Activated naive CD8-positive, alpha-beta T cell treated with anti-CD3 and anti-CD28 coated beads, Interleukin-2, amount 10 ng/mL, durations not matched to agents 7 days and 5 days (primary cell): Measurements from ENCODE around the gene PSD2. TPM values are rescaled to one million over a fixed set of nuclear protein-coding genes. Genes with fewer than 3 reads are reported as not detected.

ENCODE experiments used
- ATAC-seq: fragments of 150-1000 bp; cut with Tn5 transposase; one replicate; pipeline ENCODE4 v1.10.0; 2021; ENCODE audit warnings: low read depth, moderate library complexity
- POLR2A ChIA-PET: fragments of 350-600 bp; sonication (Branson Sonifier 250); formaldehyde crosslinking; loops from one replicate; lab custom pipeline; 2021; ENCODE audit warnings: antibody characterized with exemption; lab: Charles Lee
- DNase-seq: peaks from one replicate; pipeline ENCODE4 v3.0.0; 2021
- H3K27ac Mint-ChIP-seq: one replicate; pipeline ENCODE4 v1.8.0; 2022; ENCODE audit warnings: mild to moderate bottlenecking, mixed read lengths
- H3K27me3 Mint-ChIP-seq: one replicate; pipeline ENCODE4 v1.8.0; 2022; ENCODE audit warnings: mild to moderate bottlenecking, moderate library complexity, mixed read lengths
- H3K36me3 Mint-ChIP-seq: one replicate; pipeline ENCODE4 v1.8.0; 2021; ENCODE audit warnings: mild to moderate bottlenecking, mixed read lengths
- H3K4me1 Mint-ChIP-seq: one replicate; pipeline ENCODE4 v1.8.0; 2021; ENCODE audit warnings: mixed read lengths
- H3K4me3 Mint-ChIP-seq: one replicate; pipeline ENCODE4 v1.8.0; 2022; ENCODE audit warnings: mild to moderate bottlenecking, moderate library complexity, mixed read lengths
- H3K9me3 Mint-ChIP-seq: one replicate; pipeline ENCODE4 v1.8.0; 2021; ENCODE audit warnings: mixed read lengths
- total RNA-seq, 2 experiments: library from RNA; stranded (reverse); gene quantifications; one replicate each; pipeline ENCODE4 v1.2.3, GENCODE V29; 2021

PSD2 gene
- total RNA-seq, 2 experiments from 2014 or later = 0.08 to 0.09 TPM

- H3K4me1 Mint-ChIP-seq = peaks cover 6% of the 10 kb centered on the region
- POLR2A ChIA-PET = no interaction called here
- H3K27ac Mint-ChIP-seq = no peak overlapping the region
- ATAC-seq (no peak), DNase-seq (no peak)
- peaks cover 5% of the 10 kb centered on the region for H3K27me3 Mint-ChIP-seq
- no peaks in the 10 kb centered on the region for H3K9me3 Mint-ChIP-seq
- no peaks in the 10 kb centered on the region for H3K36me3 Mint-ChIP-seq
- no peak overlapping the region for H3K4me3 Mint-ChIP-seq
Observed at GRCh38 chr5:139872052-139872766, 76.6 kb downstream of the PSD2 start.

DNA sequence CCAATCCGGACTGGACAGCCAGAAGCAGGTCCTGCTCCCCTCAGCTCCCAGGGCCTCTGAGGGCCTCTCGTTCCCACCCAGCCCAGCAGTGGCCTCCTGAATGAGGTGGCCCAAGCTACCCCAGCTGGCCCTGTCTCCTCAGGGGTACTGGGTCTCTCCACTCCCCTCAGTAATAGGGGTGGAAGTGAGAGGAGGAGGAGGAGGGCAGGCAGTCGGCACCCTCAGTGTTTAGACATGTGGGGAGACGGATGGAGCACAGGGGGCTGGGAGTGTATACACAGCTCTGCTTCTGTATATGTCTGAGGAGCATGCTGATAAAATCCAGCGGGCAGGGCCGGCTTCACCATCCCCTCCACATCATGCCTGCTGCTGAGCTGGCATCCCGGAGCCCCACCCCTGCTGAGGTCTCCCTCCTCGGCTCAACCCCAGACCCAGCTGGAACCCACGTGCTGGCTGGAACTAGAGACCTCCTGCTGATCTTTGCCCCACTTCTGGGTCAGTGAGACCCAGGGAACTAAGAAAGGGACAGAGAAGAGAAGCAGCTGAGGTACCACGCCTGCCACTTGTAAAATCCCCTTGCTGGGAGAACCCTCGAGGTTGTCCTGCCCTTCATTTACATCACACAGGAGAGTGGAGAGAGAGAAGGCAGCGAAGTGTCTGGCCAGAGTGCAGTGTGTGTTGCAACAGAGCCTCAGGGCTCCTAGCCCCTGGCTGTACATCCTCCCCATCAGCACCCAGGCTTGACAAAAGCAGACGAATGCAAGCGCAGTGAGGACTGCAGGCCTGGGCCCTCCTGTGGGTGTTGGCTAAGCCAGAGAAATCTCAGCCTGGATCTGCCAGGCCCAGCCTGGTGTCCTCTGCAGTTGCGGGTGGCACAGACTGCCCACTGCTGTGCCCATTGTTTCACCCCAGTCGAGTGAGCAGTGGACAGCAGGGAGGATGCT is 77.5 kb downstream of the PSD2 start:
- Mint-ChIP-seq H3K27me3 (peaks cover 4% of the 10 kb centered on the region), H3K9me3 (no peaks in the 10 kb centered on the region), H3K36me3 (no peaks in the 10 kb centered on the region), H3K4me1 (peaks cover 6% of the 10 kb centered on the region), H3K4me3 (no peak overlapping the region), H3K27ac (no peak overlapping the region)
- DNase-seq = no peak
- ATAC-seq = no peak
- POLR2A ChIA-PET = no interaction called here

DNA sequence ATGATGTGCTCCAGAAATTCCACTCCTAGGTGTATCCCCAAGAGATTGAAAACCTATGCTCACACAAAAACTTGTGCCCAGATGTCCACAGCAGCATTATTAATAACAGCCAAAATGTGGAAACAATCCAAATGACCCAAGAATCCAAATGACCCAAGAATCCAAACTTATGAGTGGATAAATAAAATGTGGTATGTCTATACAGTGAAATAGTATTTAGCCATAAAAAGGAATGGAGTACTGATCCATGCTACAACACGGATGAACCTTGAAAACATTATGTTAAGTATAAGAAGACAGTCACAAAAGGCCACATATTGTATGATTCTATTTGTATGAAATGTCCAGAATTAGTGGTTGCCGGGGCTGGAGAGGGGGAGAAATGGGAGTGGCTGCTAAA is 80.3 kb downstream of the PSD2 start:
- no peak for ATAC-seq
- no peak for DNase-seq
- POLR2A ChIA-PET = no interaction called here
- no peaks in the 10 kb centered on the region for H3K9me3 Mint-ChIP-seq
- H3K36me3 Mint-ChIP-seq = no peaks in the 10 kb centered on the region
- H3K27ac Mint-ChIP-seq = no peak overlapping the region
- peaks cover 5% of the 10 kb centered on the region for H3K27me3 Mint-ChIP-seq
- peaks cover 6% of the 10 kb centered on the region for H3K4me1 Mint-ChIP-seq
- H3K4me3 Mint-ChIP-seq = no peak overlapping the region

DNA sequence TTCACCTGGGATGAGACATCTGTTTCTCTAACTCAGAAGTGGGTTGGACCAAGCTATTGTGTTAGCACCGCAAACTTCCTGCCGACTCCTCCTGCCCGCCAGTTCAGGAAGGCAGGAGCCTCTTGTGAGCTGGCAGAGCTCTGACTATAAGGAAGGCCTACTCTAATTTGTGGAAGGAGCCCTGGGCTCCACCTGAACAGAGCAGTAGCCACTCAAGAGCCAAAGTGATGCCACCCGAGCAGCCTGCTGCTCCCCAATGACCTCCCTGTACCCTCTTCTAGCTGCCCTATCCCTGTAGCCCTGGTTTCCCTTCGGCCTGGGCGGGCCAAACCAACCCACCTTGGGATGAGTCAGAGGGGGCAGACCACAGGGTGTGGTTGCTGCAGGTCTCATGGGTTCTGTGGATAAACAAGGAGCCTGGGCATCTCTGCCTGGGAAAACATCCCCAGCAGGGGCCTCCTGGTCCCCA is 81.6 kb downstream of the PSD2 start:
- Mint-ChIP-seq H3K27me3 (peaks cover 5% of the 10 kb centered on the region), H3K4me1 (peaks cover 6% of the 10 kb centered on the region), H3K4me3 (no peak overlapping the region), H3K36me3 (no peaks in the 10 kb centered on the region), H3K27ac (no peak overlapping the region), H3K9me3 (no peaks in the 10 kb centered on the region)
- ATAC-seq (no peak), DNase-seq (no peak)
- POLR2A ChIA-PET = no interaction called here

- Mint-ChIP-seq H3K4me1 (peaks cover 6% of the 10 kb centered on the region), H3K36me3 (no peaks in the 10 kb centered on the region), H3K27ac (no peak overlapping the region), H3K4me3 (no peak overlapping the region), H3K9me3 (no peaks in the 10 kb centered on the region), H3K27me3 (peaks cover 5% of the 10 kb centered on the region)
- DNase-seq (no peak), ATAC-seq (no peak)
- POLR2A ChIA-PET = no interaction called here
Observed at GRCh38 chr5:139878093-139878492, 82.5 kb downstream of the PSD2 start.

DNA sequence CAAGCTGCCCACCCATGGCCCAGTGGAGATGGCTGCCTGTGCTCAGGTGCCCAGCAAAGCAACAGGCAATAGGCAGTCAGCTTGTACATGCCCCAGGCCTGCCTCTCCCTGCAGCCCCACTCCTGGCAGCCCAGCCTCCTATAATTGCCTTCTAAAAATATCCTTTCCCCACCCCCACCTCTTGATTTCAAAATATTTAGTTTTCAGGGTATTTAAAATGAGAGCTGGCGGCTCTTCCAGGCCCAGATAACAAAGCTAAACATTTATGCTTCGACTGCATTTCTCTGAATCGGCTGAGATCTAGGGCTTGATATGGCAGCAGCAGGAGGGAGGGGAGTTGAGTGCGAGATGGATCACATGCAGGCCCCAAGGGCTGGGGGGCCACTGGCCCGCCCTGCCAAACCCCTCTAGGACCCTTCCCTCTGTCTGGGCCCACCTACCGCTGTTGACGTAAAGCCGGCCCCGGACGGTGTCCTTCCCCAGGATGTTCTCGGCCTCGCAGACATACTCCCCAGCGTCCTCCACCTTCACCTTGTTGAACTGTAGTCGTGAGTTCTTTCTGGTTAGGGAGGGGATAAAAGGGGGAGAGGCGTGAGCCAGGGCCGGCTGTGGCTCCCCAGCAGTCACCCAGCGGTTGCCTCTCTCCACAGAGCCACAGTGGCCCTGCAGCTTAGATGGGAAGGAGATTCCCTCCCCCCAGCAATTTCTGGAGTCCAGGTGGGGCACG is 85.0 kb downstream of the PSD2 start:
- H3K9me3 Mint-ChIP-seq = no peaks in the 10 kb centered on the region
- no peak overlapping the region for H3K4me3 Mint-ChIP-seq
- peaks cover 5% of the 10 kb centered on the region for H3K27me3 Mint-ChIP-seq
- H3K36me3 Mint-ChIP-seq = no peaks in the 10 kb centered on the region
- POLR2A ChIA-PET = interaction anchor here (0.6 kb wide), 1 partner anchor 117 kb away, joined by 3 read pairs; no protein-coding TSS in a partner anchor
- H3K27ac Mint-ChIP-seq = no peak overlapping the region
- H3K4me1 Mint-ChIP-seq = peaks cover 6% of the 10 kb centered on the region
- ATAC-seq (no peak), DNase-seq (no peak)

GRCh38 chr5:139881143-139881733 is 85.6 kb downstream of the PSD2 start:
- H3K27ac Mint-ChIP-seq = no peak overlapping the region
- no peak overlapping the region for H3K4me3 Mint-ChIP-seq
- no peaks in the 10 kb centered on the region for H3K9me3 Mint-ChIP-seq
- POLR2A ChIA-PET = no interaction called here
- peaks cover 6% of the 10 kb centered on the region for H3K4me1 Mint-ChIP-seq
- peaks cover 5% of the 10 kb centered on the region for H3K27me3 Mint-ChIP-seq
- H3K36me3 Mint-ChIP-seq = no peaks in the 10 kb centered on the region
- DNase-seq (no peak), ATAC-seq (no peak)

- peaks cover 5% of the 10 kb centered on the region for H3K27me3 Mint-ChIP-seq
- H3K27ac Mint-ChIP-seq = no peak overlapping the region
- no peaks in the 10 kb centered on the region for H3K36me3 Mint-ChIP-seq
- H3K4me1 Mint-ChIP-seq = no peaks in the 10 kb centered on the region
- no peaks in the 10 kb centered on the region for H3K9me3 Mint-ChIP-seq
- DNase-seq = no peak
- H3K4me3 Mint-ChIP-seq = no peak overlapping the region
- POLR2A ChIA-PET = no interaction called here
- no peak for ATAC-seq
Observed at GRCh38 chr5:139882316-139882715, 86.7 kb downstream of the PSD2 start.

DNA sequence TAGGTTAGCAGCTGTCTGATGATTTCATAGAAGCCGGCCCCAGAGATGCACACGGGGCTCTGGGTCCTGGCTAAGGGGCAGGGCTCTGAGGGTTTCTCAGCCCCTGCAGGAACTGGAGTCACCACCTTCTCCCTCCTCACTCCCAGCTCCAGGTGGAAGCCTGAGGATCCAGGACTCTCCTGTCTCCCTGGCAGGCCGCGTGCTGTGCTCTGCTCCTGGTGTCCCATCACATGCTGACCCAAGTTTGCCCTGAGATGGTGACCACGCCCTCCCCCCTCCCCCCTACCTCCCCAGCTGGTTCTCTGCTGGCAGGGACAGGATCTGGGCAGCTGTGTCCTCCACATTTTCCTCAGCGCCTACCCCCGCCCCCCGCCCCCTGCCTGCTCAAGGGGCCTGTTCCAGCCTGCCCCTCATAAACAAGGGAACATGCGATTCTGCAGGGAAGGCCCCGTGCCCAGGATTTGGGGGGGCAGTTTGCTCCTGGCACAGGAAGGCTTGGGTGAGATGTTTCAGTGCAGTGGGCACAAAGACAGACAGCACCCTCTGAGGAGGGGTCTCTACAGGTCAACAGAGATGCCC is 87.4 kb downstream of the PSD2 start:
- ATAC-seq = no peak
- no peak for DNase-seq
- H3K36me3 Mint-ChIP-seq = no peaks in the 10 kb centered on the region
- H3K27me3 Mint-ChIP-seq = peaks cover 5% of the 10 kb centered on the region
- H3K4me1 Mint-ChIP-seq = peaks cover 2% of the 10 kb centered on the region
- POLR2A ChIA-PET = no interaction called here
- H3K4me3 Mint-ChIP-seq = no peak overlapping the region
- H3K27ac Mint-ChIP-seq = no peak overlapping the region
- H3K9me3 Mint-ChIP-seq = no peaks in the 10 kb centered on the region

DNA sequence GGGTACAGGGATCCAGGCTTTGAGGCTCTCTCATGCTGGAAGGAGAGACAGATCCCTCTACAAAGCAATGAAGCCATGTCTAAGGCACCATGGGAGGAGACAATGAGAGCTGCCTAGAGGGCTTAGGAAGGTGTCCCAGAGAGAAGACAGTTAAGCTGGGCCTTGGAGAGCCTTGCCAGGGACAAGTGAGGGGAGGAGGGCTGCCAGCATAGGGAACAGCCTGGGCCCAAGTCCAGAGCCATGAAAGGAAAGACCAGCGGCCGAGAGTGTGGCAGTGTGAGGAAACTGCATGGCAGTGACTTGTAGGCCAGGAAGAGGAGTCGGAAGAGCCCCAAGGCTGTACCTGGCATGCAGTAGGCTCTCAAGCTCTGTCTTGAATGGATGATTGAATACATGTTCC is 88.5 kb downstream of the PSD2 start:
- H3K4me3 Mint-ChIP-seq = no peak overlapping the region
- no peaks in the 10 kb centered on the region for H3K36me3 Mint-ChIP-seq
- H3K27ac Mint-ChIP-seq = no peak overlapping the region
- peaks cover 4% of the 10 kb centered on the region for H3K4me1 Mint-ChIP-seq
- ATAC-seq = no peak
- DNase-seq = no peak
- peaks cover 3% of the 10 kb centered on the region for H3K27me3 Mint-ChIP-seq
- H3K9me3 Mint-ChIP-seq = no peaks in the 10 kb centered on the region
- POLR2A ChIA-PET = no interaction called here

DNA sequence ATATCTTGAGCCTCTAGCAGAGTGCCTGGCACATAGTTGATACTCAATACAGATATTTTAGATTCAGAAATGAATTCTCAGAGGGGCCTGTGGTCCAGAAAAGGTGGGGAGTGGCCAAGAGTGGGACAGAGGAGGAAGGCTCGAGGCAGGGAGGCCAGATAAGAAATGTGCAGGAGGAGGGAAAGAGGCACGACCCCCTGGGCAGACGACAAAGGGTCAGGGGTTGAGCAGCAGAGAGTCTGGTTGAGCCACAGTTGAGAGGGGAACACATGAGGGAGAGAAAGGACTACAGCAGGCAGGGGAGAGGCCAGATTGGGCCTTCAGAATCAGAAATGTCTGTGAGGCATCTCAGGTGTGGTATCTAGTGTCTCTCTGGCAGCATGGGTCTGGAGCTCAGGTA is 89.1 kb downstream of the PSD2 start:
- POLR2A ChIA-PET = no interaction called here
- Mint-ChIP-seq H3K36me3 (no peaks in the 10 kb centered on the region), H3K4me1 (peaks cover 6% of the 10 kb centered on the region), H3K9me3 (no peaks in the 10 kb centered on the region), H3K27me3 (peaks cover 7% of the 10 kb centered on the region), H3K27ac (no peak overlapping the region), H3K4me3 (no peak overlapping the region)
- no peak for DNase-seq
- no peak for ATAC-seq

- Mint-ChIP-seq H3K4me1 (peaks cover 6% of the 10 kb centered on the region), H3K36me3 (no peaks in the 10 kb centered on the region), H3K27me3 (peaks cover 7% of the 10 kb centered on the region), H3K27ac (no peak overlapping the region), H3K4me3 (no peak overlapping the region), H3K9me3 (no peaks in the 10 kb centered on the region)
- DNase-seq (no peak), ATAC-seq (no peak)
- POLR2A ChIA-PET = no interaction called here
Observed at GRCh38 chr5:139885172-139885856, 89.7 kb downstream of the PSD2 start.
